DMS53 treated with DMSO at 0.1 percent for 48 hours (cell line): ENCODE measurements around the gene OR1L6.

Experiments
- DNase-seq: peaks from one replicate; lab custom pipeline; 2025; ENCODE audit not compliant: unreplicated experiment; lab: John Stamatoyannopoulos, UW

Gene OR1L6, protein sequence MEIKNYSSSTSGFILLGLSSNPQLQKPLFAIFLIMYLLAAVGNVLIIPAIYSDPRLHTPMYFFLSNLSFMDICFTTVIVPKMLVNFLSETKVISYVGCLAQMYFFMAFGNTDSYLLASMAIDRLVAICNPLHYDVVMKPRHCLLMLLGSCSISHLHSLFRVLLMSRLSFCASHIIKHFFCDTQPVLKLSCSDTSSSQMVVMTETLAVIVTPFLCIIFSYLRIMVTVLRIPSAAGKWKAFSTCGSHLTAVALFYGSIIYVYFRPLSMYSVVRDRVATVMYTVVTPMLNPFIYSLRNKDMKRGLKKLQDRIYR

DNA sequence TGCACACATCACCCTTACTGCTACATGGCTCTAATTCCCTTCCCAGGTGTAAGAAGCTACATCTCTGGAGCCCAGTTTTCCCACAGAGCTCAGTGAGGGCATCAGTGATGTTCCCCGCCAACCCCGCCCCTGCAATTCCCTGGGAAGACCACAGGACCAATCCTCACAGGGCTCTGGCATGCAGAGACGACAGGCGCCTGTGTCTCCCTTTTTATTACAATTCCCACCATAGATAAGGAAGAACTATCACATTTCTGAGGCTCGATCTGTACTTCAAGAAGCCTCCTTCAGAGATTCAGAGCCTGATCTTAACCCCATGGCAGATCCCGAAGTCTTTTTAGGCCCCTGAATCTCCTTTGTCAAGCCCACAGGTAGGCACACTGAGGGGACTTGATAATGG is at the start of gene OR1L6:
Gene OR1L6, plus strand, starts transcription at position 301 of the 400 bp plus-strand sequence. CDS start 7,545 bp downstream, outside the sequence.
- DNase-seq = no peak

DNA sequence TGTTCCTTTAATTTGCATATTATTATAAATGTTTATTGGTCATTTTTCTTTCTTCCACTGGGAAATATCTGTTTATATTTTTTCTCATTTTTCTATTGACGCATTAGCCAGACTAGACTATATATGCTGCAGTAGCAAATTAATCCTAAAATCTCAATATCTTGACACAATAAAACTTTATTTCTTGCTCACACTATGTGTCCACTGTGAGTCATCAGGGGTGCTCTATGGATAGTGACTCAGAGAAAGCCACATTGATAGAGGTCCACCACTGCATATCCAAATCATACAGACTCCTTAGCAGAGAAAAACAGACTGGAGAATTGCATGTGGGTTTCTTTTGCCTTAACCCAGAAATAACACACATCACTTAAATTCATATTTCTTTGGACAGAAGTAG is 46.4 kb upstream of the OR1L6 start:
- no peak for DNase-seq

DNA sequence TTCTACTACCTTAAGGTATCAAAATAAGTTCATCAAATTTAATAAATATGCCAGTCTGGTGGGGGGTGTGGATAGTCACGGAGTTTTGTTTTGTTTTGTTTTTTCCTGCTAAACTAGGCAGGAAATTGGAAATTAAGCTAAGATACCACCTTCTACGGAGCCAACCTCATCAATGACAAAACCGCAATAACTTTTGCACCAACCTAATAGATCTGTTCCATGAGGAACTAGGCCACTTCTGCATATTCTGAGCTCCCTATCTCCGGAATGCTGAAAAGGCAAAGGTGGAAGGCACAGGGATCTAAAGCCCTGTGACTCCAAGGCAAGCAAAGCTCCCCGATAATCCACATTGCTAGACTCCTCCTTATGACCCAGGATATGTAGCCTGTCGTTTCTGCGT is 24.1 kb upstream of the OR1L6 start:
- DNase-seq = no peak

DNA sequence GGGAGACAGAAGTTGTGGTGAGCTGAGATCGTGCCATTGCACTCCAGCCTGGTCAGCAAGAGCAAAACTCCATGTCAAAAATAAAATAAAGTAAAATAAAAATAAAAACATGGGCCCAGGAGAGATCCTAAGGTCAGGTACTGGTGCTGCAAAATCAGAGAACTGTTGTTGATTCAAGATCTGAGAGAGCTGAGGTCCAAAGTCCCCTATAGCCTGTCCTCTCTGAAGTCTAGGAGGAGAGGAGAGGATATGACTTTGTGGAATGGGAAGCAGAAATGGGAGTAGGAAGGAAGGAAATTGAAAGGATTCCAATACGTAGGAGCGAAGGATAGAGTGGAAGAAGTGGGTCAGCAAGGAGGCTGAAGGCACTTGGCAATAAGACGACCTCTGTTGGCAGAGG is 22.9 kb upstream of the OR1L6 start:
- no peak for DNase-seq

DNA sequence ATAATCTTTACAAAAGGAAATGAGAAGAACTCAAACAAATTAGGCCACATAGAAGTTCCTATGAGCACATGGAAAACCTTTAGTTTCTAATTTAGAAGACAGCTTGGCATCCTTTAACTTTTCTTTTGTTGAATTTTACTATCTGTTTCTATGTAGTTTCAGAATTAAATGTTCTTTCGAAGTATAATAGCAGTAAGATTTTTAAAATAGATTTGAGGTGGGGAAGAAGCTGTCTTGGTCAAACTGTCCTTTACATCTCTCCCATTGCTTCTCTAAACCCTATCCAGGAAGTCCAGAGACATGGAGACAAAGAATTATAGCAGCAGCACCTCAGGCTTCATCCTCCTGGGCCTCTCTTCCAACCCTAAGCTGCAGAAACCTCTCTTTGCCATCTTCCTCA is 18.4 kb upstream of the OR1L6 start, which contains the start of gene OR1L4:
Gene OR1L4, plus strand, starts transcription at position 301 of the 400 bp plus-strand sequence. Its CDS starts 0 bp downstream, at position 301.
- no peak for DNase-seq

DNA sequence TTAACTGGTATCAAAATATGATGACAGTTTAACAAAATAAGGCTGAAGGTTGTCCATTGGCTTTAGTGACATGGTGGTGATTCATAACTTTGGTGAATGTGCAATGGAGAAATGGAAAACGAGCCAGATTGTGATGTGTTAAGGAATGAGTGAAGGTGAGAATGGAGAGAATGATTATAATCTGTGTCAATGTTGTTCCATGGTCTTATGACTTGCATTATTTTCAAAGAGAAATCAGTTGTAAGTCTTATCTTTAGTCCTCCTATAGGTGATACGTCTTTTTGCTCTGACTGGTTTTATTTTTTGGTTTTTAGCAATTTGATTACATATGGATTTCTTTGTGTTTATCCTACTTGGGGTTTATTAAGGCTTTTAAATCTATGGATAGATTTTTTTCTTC is 12.7 kb downstream of the OR1L6 start:
- DNase-seq = no peak

DNA sequence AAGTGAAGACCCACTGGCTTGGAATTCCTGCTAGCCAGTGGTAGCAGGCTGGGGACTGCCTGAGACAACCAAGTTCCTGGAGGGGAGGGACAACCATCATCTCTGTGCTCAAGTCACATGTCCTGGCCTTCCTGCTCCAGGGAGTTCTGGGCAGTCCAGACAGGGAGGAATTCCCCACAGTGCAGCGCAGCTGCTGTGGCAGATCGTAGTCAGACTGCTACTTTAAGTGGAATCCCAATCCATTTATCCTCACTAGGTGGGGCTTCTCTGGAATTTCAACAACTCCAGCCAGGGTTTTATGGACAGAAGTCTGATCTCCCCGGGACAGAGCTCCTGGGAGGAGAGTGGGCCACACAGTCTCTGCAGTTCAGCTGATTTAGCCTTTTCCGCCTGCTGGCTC is 25.7 kb downstream of the OR1L6 start:
- no peak for DNase-seq

DNA sequence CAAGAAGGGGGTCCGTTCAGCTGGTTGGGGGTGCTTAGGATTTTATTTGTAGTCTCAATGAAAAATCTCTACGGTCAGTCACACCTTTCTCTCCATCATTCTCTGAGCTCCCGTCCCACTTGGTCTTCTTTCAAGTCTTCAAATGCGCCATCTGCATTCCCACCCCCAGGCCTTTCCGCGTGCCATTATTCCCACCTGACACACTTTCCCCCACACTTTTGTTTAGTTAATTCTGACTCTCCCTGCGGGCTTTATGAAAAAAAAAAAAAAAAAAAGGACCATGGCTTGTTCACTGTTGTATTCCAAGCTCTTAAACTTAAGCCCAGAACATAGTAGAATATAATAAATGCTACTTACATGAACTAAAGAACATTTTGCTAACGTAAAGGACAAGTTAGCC is 34.9 kb downstream of the OR1L6 start:
- no peak for DNase-seq

DNA sequence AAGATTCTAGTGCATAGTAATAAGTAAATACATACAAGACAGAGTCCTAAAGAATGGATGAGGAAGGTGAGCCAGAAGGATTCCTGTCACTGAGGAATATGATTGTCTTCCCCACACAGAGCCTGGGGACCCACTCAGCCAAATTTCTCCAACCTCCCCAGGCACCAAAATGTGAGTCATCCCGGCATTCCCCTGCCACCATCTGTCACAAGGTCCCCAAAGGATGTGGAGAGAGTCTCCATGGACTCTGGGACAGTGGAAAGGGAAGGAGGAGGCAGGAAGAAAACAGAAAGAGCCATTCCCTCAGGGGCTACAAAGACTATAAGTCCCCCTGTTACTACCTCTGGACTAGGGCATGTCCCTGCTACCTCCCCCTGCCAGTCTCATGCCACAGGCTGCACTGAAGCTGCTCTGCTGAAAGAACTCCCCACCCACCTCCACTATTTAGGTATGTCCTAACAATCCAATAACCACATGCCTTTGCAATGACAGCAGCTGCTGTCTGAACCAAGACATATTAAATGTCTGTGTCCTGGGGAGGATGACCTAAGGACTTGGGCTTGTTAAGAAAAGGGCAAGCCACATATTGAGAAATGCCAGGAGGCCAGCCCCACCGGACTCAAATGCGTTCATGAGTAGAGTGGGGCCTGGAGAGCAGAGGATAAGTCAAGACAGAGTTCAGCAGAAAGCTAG is 36.0 kb downstream of the OR1L6 start:
- DNase-seq = no peak

DNA sequence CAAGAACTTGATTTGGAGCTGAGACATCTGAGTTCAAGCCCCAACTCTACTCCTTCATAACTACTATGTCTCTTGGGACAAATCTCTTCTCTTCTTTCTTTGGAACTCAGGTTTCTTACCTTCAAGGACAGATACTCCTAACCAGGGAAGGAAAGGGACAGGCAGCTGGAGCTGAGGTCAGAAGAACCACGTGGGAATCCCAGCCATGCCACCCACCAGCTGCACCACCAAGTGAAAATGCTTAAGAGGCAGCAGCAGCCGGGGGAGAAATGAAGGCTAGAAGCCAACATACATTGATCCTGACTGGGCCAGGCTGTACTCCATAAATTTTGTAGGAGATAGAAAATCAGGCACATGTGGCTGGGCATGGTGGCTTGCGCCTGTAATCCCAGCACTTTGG is 37.1 kb downstream of the OR1L6 start:
- DNase-seq = no peak

DNA sequence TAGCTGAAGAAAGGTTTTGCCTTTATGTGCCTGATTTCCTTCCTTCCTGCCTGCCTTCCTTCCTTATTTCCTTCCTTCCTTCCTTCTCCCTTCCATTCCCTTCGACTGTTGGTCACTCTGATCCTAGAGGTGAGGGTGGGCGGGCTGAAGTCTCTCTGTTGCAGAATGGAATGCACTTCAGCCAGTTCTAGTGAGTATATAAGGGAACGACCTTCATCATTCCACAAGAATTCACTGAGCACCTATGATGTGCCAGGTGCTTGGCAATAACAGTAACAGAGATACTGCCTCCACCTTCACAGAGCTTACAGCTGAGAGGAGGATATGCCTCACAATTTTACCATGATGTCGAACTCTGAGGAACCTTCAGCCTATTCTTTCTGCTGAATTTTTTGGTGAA is 37.9 kb downstream of the OR1L6 start:
- DNase-seq = no peak

DNA sequence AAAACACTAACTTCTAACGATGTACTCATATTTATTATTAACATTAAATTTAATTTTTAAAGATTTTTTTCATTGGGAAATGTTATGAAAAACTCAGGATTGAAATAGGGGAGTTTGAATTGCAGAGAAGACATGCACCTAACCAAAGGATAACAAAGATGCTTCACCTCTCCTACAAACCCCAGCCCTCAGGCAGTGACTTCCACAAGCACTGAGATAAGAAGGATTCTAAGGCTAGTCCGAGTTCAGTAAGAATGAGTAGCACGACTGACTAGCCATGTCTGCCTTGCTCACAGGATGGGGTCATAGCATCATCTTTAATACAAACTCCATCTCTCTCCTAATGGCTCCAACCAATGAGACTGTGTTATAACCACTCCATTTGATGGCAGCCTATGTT is 39.6 kb downstream of the OR1L6 start:
- DNase-seq = no peak

DNA sequence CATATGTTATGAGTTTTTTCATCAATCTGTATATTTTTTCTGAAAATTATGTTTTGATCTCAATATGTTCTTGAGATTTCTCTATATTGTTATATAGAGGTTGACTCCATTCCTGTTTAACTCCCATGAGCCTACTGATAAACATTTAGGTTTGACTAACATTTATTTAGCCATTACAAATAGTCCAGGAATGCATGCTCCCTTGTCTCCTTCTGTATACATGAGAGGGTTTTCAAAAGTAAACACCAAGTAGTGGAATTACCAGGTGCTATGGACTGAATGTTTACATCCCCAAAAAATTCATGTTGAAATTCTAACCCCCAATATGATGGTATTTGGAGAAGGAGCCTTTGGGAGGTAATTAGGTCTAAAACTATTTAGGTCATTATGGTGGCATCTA is 43.2 kb downstream of the OR1L6 start:
- DNase-seq = no peak

DNA sequence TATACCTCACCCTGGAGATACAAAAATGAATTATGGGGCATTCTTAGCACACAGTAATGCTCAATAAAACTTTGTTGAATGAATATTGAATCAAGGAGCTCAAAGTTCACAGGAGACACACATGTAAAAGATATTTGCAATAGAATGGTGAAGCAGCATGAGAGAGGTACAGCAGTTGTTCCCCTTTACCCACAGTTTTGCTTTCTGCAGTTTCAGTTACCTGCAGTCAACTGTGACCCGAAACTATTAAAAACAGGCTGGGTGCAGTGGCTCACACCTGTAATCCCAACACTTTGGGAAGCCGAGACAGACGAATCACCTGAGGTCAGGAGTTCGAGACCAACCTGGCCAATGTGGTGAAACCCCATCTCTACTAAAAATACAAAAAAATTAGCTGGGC is 44.2 kb downstream of the OR1L6 start:
- no peak for DNase-seq

DNA sequence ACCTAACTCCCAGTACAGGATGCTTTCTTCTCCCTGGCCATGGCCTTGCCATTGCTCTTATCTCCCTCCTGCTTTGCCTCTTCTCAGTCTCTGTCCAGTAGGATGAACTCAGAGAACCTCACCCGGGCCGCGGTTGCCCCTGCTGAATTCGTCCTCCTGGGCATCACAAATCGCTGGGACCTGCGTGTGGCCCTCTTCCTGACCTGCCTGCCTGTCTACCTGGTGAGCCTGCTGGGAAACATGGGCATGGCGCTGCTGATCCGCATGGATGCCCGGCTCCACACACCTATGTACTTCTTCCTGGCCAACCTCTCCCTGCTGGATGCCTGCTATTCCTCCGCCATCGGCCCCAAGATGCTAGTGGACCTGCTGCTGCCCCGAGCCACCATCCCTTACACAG is 46.7 kb downstream of the OR1L6 start, which contains the start of gene OR5C1:
Gene OR5C1, plus strand, starts transcription at position 103 of the 400 bp plus-strand sequence. Its CDS starts 0 bp downstream, at position 103.
- no peak for DNase-seq

DNA sequence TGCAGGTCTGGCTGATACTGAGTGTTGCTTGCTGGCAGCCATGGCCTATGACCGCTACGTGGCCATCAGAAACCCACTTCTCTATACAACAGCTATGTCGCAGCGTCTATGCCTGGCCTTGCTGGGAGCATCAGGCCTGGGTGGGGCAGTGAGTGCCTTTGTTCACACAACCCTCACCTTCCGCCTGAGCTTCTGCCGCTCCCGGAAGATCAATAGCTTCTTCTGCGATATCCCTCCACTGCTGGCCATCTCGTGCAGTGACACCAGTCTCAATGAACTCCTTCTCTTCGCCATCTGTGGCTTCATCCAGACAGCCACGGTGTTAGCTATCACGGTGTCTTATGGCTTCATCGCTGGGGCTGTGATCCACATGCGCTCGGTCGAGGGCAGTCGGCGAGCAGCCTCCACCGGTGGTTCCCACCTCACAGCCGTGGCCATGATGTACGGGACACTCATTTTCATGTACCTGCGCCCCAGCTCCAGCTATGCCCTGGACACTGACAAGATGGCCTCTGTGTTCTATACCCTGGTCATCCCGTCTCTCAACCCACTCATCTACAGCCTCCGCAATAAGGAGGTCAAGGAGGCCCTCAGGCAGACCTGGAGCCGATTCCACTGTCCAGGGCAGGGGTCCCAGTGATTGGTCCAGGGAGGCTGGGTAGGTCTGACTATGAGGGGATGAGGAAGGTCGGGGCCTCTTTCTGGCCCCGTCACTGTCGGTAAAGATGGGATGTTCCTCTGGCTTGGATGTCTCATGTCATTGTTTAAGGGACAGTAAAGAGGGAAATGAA is 47.3 kb downstream of the OR1L6 start:
- DNase-seq = no peak

DNA sequence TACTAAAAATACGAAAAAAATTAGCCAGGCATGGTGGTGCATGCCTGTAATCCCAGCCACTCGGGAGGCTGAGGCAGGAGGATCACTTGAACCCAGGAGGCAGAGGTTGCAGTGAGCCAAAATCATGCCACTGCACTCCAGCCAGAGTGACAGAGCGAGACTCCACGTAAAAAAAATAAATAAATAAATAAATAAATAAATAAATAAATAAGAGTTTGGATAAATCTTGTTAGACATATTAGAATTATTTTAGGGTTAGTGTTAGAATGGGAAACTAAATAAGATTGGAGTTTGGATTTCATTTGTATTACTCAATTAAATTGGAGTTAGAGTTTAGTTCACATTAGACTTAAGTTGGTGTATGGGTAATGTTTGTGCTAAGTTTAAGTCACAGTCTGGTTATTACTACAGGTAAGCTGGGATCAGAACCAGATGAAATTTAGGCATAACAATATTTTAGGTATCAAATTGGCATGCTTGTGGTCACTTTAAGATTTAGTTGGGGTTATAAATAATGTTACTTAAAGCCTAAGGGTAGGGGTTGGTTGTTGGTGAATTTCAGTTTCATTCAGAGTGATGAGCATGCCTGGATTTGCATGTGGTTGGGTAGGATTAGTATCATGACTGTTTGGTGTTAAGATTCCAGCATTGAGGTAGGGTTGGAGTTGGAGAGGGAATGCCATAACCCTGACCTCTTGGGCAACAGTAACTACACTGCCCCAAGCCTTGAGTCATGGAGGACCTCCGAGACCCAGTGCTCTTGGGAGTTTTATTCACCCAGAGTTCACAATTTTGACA is 50.0 kb downstream of the OR1L6 start:
- DNase-seq = no peak

DNA sequence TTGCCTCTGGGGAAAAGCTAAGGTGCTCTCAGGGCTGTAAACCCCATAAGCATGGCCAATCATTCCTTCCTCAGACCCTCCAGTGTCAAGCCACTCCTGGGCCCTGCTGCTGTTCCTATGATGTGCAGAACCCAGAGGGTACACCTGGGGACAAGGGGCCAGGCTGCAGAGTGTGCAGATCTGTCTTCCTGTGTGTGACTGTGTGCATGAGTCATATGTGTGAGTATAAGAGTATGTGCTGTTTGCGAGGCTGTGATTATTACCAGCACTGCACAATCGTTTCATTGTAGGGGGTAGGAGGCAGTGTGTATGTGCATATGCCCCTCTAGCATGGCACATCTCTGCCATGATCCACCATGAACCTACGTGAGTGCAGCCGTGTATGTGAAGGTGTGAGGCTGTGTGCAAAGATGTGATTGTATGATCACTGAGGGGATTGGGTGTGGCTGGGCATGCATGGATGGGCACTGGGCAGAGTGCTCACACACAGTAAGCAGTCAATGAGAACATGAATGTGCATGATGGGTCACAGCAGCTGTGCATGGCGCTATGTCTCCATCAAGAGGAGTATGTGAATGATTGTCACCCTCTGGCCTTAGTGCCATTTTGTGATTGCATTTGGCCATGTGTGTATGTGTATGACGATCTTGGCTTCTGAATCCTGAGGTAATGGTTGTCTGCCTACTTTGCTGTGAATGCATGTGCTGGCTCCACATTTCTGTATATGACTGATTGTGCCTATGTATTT is 55.4 kb downstream of the OR1L6 start:
- DNase-seq = no peak
